Testis (tissue), 2 donors: ENCODE measurements around the gene RFC5.

ENCODE experiments used
- CTCF ChIP-seq, 3 experiments: fragments of 450-650 bp in 2 of 3; fragments of 200-600 bp in 1 of 3; sonication (generic) in 1 of 3; IDR thresholded peaks; one replicate each; pipeline ENCODE4 v1.5.1; 2016 to 2019; ENCODE audit warnings: antibody characterized with exemption in 3 of 3, mild to moderate bottlenecking in 2 of 3, moderate library complexity in 1 of 3
- POLR2A ChIP-seq: fragments of 450-650 bp; IDR thresholded peaks from one replicate; pipeline ENCODE4 v1.6.1; 2017; ENCODE audit warnings: antibody characterized with exemption, mild to moderate bottlenecking, moderate library complexity

- no peak for TF ChIP-seq CTCF (IDR thresholded peaks at IDR 0.05)
- no peak for TF ChIP-seq POLR2A
Measured at GRCh38 chr12:118015944-118016343, 559 bp upstream of the RFC5 start.
